ENCODE measurements around the gene THSD4. TPM values are rescaled to one million over a fixed set of nuclear protein-coding genes. Genes with fewer than 3 reads are reported as not detected.

THSD4 gene
- total and polyA plus RNA-seq, 2 experiments from 2014 or later: 5.1 to 25.5 TPM

DNA sequence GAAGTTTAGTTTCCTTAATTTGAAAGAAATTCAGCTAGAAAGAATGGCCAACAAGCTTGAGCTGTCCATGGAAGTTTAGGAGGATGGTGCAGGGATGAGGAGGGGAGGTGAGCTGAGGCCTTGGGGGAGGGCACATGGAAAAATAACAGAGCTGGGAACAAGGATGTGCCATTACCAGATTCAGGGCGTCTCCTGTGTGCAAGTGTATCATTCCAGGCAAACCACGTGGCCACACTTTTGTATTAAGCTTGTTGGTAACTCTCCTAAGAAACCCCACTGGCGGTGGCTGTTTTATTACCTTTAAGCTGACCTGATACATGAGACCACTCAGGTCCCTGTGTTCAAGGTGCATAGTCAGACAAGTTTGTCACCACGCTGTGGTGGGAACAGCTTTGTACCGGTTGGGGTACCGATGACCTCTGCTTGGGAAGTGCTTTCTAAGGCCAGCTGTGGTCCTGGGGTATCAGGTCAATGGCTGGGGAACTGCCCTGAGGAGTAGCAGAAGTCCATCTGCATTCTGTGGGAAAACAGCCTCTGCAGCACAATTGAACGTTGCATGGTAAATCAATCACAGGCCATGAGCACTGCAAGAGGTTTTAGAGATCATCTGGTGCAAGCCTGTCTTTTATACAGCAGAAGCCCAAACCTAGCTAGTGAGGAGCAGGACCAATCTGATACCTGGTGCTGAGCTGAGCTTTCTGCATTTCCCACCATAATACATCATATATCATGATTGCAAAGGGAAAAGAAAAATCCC is 235.5 kb downstream of the THSD4 start:
- TF ChIP-seq, protein P1, sequence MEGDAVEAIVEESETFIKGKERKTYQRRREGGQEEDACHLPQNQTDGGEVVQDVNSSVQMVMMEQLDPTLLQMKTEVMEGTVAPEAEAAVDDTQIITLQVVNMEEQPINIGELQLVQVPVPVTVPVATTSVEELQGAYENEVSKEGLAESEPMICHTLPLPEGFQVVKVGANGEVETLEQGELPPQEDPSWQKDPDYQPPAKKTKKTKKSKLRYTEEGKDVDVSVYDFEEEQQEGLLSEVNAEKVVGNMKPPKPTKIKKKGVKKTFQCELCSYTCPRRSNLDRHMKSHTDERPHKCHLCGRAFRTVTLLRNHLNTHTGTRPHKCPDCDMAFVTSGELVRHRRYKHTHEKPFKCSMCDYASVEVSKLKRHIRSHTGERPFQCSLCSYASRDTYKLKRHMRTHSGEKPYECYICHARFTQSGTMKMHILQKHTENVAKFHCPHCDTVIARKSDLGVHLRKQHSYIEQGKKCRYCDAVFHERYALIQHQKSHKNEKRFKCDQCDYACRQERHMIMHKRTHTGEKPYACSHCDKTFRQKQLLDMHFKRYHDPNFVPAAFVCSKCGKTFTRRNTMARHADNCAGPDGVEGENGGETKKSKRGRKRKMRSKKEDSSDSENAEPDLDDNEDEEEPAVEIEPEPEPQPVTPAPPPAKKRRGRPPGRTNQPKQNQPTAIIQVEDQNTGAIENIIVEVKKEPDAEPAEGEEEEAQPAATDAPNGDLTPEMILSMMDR (IDR thresholded peaks at IDR 0.05; ENCODE audit: low read depth, low read length): no peak
- no peak overlapping the region for H3K4me3 ChIP-seq
- no peaks in the 10 kb centered on the region for H3K36me3 ChIP-seq
- H3K4me1 ChIP-seq (ENCODE audit: low read depth): no peaks in the 10 kb centered on the region
- no peak for DNase-seq (ENCODE audit: low read depth in 1 of 2, low spot score in 1 of 2)
- H3K27me3 ChIP-seq: no peaks in the 10 kb centered on the region
- no peak overlapping the region for H3K27ac ChIP-seq
- no peaks in the 10 kb centered on the region for H3K9me3 ChIP-seq (ENCODE audit: low read depth)

GRCh38 chr15:71352125-71352524 is 236.9 kb downstream of the THSD4 start:
- peaks cover under 1% of the 10 kb centered on the region for H3K4me1 ChIP-seq (ENCODE audit: low read depth)
- DNase-seq (ENCODE audit: low read depth in 1 of 2, low spot score in 1 of 2): no peak
- no peaks in the 10 kb centered on the region for H3K36me3 ChIP-seq
- no peaks in the 10 kb centered on the region for H3K27me3 ChIP-seq
- H3K27ac ChIP-seq: no peak overlapping the region
- no peak overlapping the region for H3K4me3 ChIP-seq
- TF ChIP-seq, protein P1 (IDR thresholded peaks at IDR 0.05; ENCODE audit: low read depth, low read length): no peak
- no peaks in the 10 kb centered on the region for H3K9me3 ChIP-seq (ENCODE audit: low read depth)

GRCh38 chr15:71352765-71353164 is 237.5 kb downstream of the THSD4 start:
- Histone ChIP-seq H3K36me3 (no peaks in the 10 kb centered on the region), H3K9me3 (ENCODE audit: low read depth) (no peaks in the 10 kb centered on the region), H3K27me3 (no peaks in the 10 kb centered on the region), H3K4me3 (no peak overlapping the region), H3K27ac (no peak overlapping the region), H3K4me1 (ENCODE audit: low read depth) (peaks cover 6% of the 10 kb centered on the region)
- TF ChIP-seq, protein P1 (IDR thresholded peaks at IDR 0.05; ENCODE audit: low read depth, low read length): no peak
- no peak for DNase-seq (ENCODE audit: low read depth in 1 of 2, low spot score in 1 of 2)

- no peak for DNase-seq (ENCODE audit: low read depth in 1 of 2, low spot score in 1 of 2)
- H3K9me3 ChIP-seq (ENCODE audit: low read depth): no peaks in the 10 kb centered on the region
- H3K36me3 ChIP-seq: no peaks in the 10 kb centered on the region
- peaks cover 6% of the 10 kb centered on the region for H3K4me1 ChIP-seq (ENCODE audit: low read depth)
- H3K27ac ChIP-seq: no peak overlapping the region
- H3K27me3 ChIP-seq: no peaks in the 10 kb centered on the region
- no peak overlapping the region for H3K4me3 ChIP-seq
- TF ChIP-seq, protein P1 (IDR thresholded peaks at IDR 0.05; ENCODE audit: low read depth, low read length): no peak
These were observed 237.9 kb downstream of the THSD4 start for GRCh38 chr15:71353171-71353570.

- no peaks in the 10 kb centered on the region for H3K36me3 ChIP-seq
- DNase-seq (ENCODE audit: low read depth in 1 of 2, low spot score in 1 of 2): no peak
- H3K27me3 ChIP-seq: no peaks in the 10 kb centered on the region
- H3K27ac ChIP-seq: no peak overlapping the region
- peaks cover 6% of the 10 kb centered on the region for H3K4me1 ChIP-seq (ENCODE audit: low read depth)
- no peak overlapping the region for H3K4me3 ChIP-seq
- H3K9me3 ChIP-seq (ENCODE audit: low read depth): no peaks in the 10 kb centered on the region
- TF ChIP-seq, protein P1 (IDR thresholded peaks at IDR 0.05; ENCODE audit: low read depth, low read length): no peak
These were observed 240.0 kb downstream of the THSD4 start for GRCh38 chr15:71355268-71355667.

Data from cardiac muscle cell (in vitro differentiated cells and primary cell).